ENCODE data around the gene CEP104. TPM values are rescaled to one million over a fixed set of nuclear protein-coding genes. Genes with fewer than 3 reads are reported as not detected.
"Not testable (repeated sequence)": the region's sequence is repeated elsewhere in the genome, so short reads cannot be mapped to it uniquely, and the experiment has no call there.

Gene CEP104
- total RNA-seq, 3 donors from 2014 or later, result 24.0 to 33.8 (median 30.5) TPM

- no peak overlapping the region for H3K27ac ChIP-seq
- DNase-seq (ENCODE audit: low spot score in 2 of 2), result no peak
- TF ChIP-seq POLR2A (IDR thresholded peaks at IDR 0.05) (no peak), POLR2AphosphoS5 (IDR thresholded peaks at IDR 0.05) (no peak)
- TF ChIP-seq, protein P1, sequence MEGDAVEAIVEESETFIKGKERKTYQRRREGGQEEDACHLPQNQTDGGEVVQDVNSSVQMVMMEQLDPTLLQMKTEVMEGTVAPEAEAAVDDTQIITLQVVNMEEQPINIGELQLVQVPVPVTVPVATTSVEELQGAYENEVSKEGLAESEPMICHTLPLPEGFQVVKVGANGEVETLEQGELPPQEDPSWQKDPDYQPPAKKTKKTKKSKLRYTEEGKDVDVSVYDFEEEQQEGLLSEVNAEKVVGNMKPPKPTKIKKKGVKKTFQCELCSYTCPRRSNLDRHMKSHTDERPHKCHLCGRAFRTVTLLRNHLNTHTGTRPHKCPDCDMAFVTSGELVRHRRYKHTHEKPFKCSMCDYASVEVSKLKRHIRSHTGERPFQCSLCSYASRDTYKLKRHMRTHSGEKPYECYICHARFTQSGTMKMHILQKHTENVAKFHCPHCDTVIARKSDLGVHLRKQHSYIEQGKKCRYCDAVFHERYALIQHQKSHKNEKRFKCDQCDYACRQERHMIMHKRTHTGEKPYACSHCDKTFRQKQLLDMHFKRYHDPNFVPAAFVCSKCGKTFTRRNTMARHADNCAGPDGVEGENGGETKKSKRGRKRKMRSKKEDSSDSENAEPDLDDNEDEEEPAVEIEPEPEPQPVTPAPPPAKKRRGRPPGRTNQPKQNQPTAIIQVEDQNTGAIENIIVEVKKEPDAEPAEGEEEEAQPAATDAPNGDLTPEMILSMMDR (IDR thresholded peaks at IDR 0.05), result no peak
- H3K36me3 ChIP-seq, result no peaks in the 10 kb centered on the region
- no peaks in the 10 kb centered on the region for H3K4me1 ChIP-seq
- intact Hi-C loops (cut with DNase I; ENCODE audit: low total_unique reads), result no loop called here
- no peaks in the 10 kb centered on the region for H3K27me3 ChIP-seq
- H3K4me3 ChIP-seq, result no peak overlapping the region
- H3K9me3 ChIP-seq, result no peaks in the 10 kb centered on the region
These were observed 39.8 kb downstream of the CEP104 start for GRCh38 chr1:3817138-3817740.

DNA sequence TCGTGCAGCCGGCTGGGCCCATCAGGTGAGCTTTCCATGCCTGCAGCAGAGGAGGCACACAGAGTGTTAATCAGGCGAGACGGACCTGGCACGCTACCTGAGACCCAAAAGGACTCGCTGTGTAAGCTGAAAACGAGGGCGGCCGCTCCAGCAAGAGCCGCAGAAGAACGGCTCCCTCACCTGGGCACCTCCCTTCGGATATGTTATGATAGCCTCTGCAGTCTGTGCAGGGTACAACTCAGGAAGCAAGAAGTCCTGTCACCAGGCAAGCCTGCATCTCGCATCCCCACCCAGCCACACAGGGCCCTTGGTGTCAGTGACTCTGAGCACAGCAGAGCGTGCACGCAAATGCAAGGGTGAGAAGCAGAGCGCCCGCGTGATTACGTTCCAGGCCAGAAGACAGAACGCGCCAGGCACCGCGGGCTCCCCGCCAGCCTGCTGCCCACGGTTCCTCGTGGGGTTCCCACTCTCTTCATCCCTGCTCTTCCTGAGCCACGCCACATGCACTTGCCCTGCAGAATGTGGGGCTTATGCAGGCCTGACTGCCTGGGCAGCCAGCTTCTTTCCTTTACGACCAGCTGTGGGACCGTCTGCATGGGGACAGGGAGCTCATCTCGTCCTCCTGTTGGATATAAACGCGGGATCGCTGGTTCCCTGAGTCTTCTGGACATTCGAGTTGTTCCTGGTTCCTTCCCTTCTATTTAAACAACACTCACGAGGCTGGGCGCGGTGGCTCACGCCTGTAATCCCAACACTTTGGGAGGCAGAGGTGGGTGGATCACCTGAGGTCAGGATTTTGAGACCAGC lies 40.5 kb downstream of the CEP104 start:
- H3K27ac ChIP-seq, result no peak overlapping the region
- H3K4me1 ChIP-seq, result no peaks in the 10 kb centered on the region
- H3K4me3 ChIP-seq, result no peak overlapping the region
- no peak for TF ChIP-seq POLR2A (IDR thresholded peaks at IDR 0.05)
- TF ChIP-seq POLR2AphosphoS5 (IDR thresholded peaks at IDR 0.05), result no peak
- TF ChIP-seq, protein P1 (IDR thresholded peaks at IDR 0.05), result no peak
- intact Hi-C loops (cut with DNase I; ENCODE audit: low total_unique reads), result no loop called here
- no peak for DNase-seq (ENCODE audit: low spot score in 2 of 2)
- H3K27me3 ChIP-seq, result no peaks in the 10 kb centered on the region
- H3K9me3 ChIP-seq, result no peaks in the 10 kb centered on the region
- no peaks in the 10 kb centered on the region for H3K36me3 ChIP-seq

DNA sequence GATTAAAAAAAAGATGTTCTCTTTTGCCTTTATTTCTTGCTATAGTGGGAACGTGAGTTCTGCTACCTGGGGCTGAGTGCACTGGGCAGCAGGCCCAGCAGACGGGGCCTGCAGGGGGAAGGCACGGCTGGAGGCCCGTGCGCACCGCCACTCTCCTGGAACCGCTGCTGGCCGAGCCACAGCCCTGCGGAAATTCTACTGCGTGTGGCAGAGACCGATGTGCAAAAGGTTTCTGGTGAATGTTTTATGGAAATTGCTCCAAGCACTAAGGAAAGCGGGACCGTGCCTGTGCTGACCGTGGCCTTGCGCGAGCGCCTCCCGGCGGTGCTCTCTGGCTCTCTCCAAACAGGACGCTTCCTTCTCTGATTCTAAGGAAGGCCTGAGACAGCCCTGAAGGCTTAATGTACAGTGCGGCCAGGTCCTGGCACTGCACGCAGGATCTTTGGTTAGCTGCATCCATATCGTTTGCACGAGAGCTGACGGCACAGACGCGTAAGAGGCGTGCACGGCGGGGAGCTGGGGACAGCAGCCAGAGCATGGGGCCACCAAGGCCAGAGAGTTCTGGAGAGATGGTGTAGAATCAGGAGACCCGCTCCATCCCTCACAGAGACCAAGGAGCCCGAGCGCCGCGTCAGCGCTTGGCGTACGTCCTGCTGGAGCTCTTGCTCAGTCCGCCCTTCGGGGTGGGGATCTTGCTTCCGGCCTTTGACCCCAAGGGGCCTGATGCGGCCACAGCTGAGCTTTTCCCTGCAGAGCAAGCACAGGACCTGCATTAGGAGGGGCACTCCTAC lies 42.0 kb downstream of the CEP104 start:
- no peaks in the 10 kb centered on the region for H3K36me3 ChIP-seq
- H3K4me3 ChIP-seq, result no peak overlapping the region
- no peak overlapping the region for H3K27ac ChIP-seq
- TF ChIP-seq, protein P1 (IDR thresholded peaks at IDR 0.05), result no peak
- TF ChIP-seq POLR2A (IDR thresholded peaks at IDR 0.05) (no peak), POLR2AphosphoS5 (IDR thresholded peaks at IDR 0.05) (no peak)
- intact Hi-C loops (cut with DNase I; ENCODE audit: low total_unique reads), result no loop called here
- no peaks in the 10 kb centered on the region for H3K4me1 ChIP-seq
- no peaks in the 10 kb centered on the region for H3K9me3 ChIP-seq
- DNase-seq (ENCODE audit: low spot score in 2 of 2), result no peak
- no peaks in the 10 kb centered on the region for H3K27me3 ChIP-seq

GRCh38 chr1:3814065-3814464 lies 42.9 kb downstream of the CEP104 start:
- Histone ChIP-seq H3K4me3 (no peak overlapping the region), H3K36me3 (no peaks in the 10 kb centered on the region), H3K27me3 (no peaks in the 10 kb centered on the region), H3K27ac (no peak overlapping the region), H3K9me3 (no peaks in the 10 kb centered on the region), H3K4me1 (no peaks in the 10 kb centered on the region)
- intact Hi-C loops (cut with DNase I; ENCODE audit: low total_unique reads), result no loop called here
- no peak for DNase-seq (ENCODE audit: low spot score in 2 of 2)
- no peak for TF ChIP-seq POLR2A (IDR thresholded peaks at IDR 0.05)
- no peak for TF ChIP-seq POLR2AphosphoS5 (IDR thresholded peaks at IDR 0.05)
- TF ChIP-seq, protein P1 (IDR thresholded peaks at IDR 0.05), result no peak

DNA sequence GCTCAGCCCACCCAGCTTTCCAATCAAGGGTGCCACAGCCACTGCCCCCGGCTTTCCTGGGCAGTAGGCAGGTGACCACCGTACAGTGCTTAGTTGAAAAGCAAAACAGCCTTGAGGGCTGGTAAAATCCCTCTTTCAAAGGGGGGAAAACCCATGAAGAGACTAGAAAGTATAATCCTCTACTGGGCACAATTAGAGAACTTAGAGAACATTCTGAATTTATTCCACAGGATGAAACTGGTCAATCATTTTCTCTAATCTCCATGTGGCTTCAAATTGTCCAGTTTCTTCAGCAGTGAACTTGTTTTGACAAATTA lies 45.5 kb downstream of the CEP104 start:
- H3K4me1 ChIP-seq, result no peaks in the 10 kb centered on the region
- no peaks in the 10 kb centered on the region for H3K36me3 ChIP-seq
- H3K9me3 ChIP-seq, result no peaks in the 10 kb centered on the region
- no peak overlapping the region for H3K27ac ChIP-seq
- TF ChIP-seq POLR2AphosphoS5 (IDR thresholded peaks at IDR 0.05) (no peak), POLR2A (IDR thresholded peaks at IDR 0.05) (no peak)
- TF ChIP-seq, protein P1 (IDR thresholded peaks at IDR 0.05), result no peak
- H3K4me3 ChIP-seq, result no peak overlapping the region
- H3K27me3 ChIP-seq, result no peaks in the 10 kb centered on the region
- intact Hi-C loops (cut with DNase I; ENCODE audit: low total_unique reads), result no loop called here
- DNase-seq (ENCODE audit: low spot score in 2 of 2), result no peak

DNA sequence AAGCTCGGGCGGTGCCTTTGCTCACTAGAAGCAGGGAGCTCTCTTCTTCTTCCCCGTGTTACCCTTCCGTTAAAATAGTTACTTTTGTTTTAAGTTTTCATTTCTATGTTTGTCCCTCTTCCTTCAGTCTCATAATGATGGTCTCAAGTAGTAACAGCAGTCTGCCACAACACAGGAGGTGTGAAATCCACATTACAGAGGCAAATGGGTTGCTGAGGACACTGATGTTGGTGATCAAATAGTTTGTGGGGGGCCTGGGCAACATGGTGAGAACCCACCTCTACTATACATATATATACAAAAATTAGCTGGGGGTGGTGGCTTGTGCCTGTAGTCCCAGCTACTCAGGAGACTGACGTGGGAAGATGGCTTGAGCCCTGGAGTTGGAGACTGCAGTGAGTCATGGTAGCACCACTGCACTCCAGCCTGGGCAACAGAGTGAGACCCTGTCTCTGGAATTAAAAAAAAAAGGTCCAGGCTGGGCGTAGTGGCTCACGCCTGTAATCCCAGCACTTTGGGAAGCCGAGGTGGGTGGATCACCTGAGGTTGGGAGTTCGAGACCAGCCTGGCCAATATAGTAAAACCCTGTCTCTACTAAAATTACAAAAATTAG lies 46.8 kb downstream of the CEP104 start:
- H3K4me1 ChIP-seq; H3K36me3 ChIP-seq; H3K9me3 ChIP-seq; DNase-seq (ENCODE audit: low spot score in 2 of 2); H3K4me3 ChIP-seq; H3K27me3 ChIP-seq; H3K27ac ChIP-seq; intact Hi-C loops (cut with DNase I; ENCODE audit: low total_unique reads): not testable (repeated sequence)
